HepG2 (cell line): ENCODE measurements around the gene NRSN2. TPM values are rescaled to one million over a fixed set of nuclear protein-coding genes. Genes with fewer than 3 reads are reported as not detected.

ENCODE experiments used
- AKAP8 ChIP-seq: sonication (generic); formaldehyde crosslinking; IDR thresholded peaks from 2 replicates; pipeline ENCODE4 v1.5.1; 2020; ENCODE audit warnings: mild to moderate bottlenecking, missing genetic modification reagents
- ARID3A ChIP-seq: IDR thresholded peaks from 2 replicates; pipeline ENCODE4 v1.6.1; 2012; ENCODE audit warnings: low read depth, low read length, improper control_type of control experiment
- ATAD3A ChIP-seq: sonication (generic); formaldehyde crosslinking; IDR thresholded peaks from 2 replicates; pipeline ENCODE4 v1.4.0; 2020; ENCODE audit warnings: missing genetic modification reagents
- CBFB ChIP-seq: sonication (generic); formaldehyde crosslinking; IDR thresholded peaks from 2 replicates; pipeline ENCODE4 v1.4.0; 2020; ENCODE audit warnings: missing genetic modification reagents
- HNRNPLL ChIP-seq: fragments of 200-400 bp; formaldehyde crosslinking; IDR thresholded peaks from 2 replicates; pipeline ENCODE4 v1.6.1; 2017; ENCODE audit warnings: mild to moderate bottlenecking, low read depth, low read length; ENCODE audit not compliant: poor library complexity, severe bottlenecking
- KAT2B ChIP-seq: fragments of 150-350 bp; IDR thresholded peaks from 2 replicates; pipeline ENCODE4 v1.6.1; 2014; ENCODE audit warnings: low read depth, low read length, borderline replicate concordance
- PATZ1 ChIP-seq: sonication (generic); formaldehyde crosslinking; IDR thresholded peaks from 2 replicates; pipeline ENCODE4 v1.4.0; 2020; ENCODE audit warnings: missing genetic modification reagents
- RFX5 ChIP-seq: IDR thresholded peaks from 2 replicates; pipeline ENCODE4 v1.6.1; 2011; ENCODE audit warnings: low read depth, low read length, improper control_type of control experiment
- SAFB2 ChIP-seq: sonication (generic); formaldehyde crosslinking; IDR thresholded peaks from 2 replicates; pipeline ENCODE4 v1.5.1; 2020; ENCODE audit warnings: missing genetic modification reagents, low read depth, mild to moderate bottlenecking, borderline replicate concordance
- SALL1 ChIP-seq: sonication (generic); formaldehyde crosslinking; IDR thresholded peaks from 2 replicates; pipeline ENCODE4 v1.8.0; 2022; ENCODE audit warnings: mild to moderate bottlenecking, missing genetic modification reagents
- SMAD3 ChIP-seq: sonication (generic); formaldehyde crosslinking; IDR thresholded peaks from 2 replicates; pipeline ENCODE4 v1.4.0; 2020; ENCODE audit warnings: missing genetic modification reagents
- ZBTB7A ChIP-seq: sonication (generic); formaldehyde crosslinking; IDR thresholded peaks from 2 replicates; pipeline ENCODE4 v1.8.0; 2022; ENCODE audit warnings: mild to moderate bottlenecking, missing genetic modification reagents
- ZNF556 ChIP-seq: sonication (generic); formaldehyde crosslinking; IDR thresholded peaks from 2 replicates; pipeline ENCODE4 v1.4.0; 2020; ENCODE audit warnings: mild to moderate bottlenecking, missing genetic modification reagents, borderline replicate concordance
- polyA plus RNA-seq, 8 experiments: library from polyadenylated mRNA; depleted of rRNA in 3 of 8; stranded (reverse) in 7 of 8; unstranded in 1 of 8; fragments of >200 nt; fragmentation: Illumina TruSeq in 4 of 8; extraction: Trizol in 4 of 8; gene quantifications; 2 replicates each; pipeline versions ENCODE4 v1.2.1 to v1.2.3, GENCODE V29; 2011 to 2016; ENCODE audit warnings: low read depth in 4 of 8, missing spikeins in 1 of 8, mixed read lengths in 1 of 8; ENCODE audit not compliant: insufficient read depth in 1 of 8
- total RNA-seq, 5 experiments: library from RNA; depleted of rRNA; stranded (reverse); fragments of >200 nt; fragmentation: Illumina TruSeq; extraction: Trizol; gene quantifications; 2 replicates each; pipeline ENCODE4 v1.2.3, GENCODE V29; 2016; ENCODE audit warnings: low read depth in 1 of 5
- TF ChIP-seq, protein P1 (sequence below): sonication (generic); formaldehyde crosslinking; IDR thresholded peaks from 2 replicates; pipeline ENCODE4 v1.9.0; 2021; ENCODE audit warnings: missing genetic modification reagents, borderline replicate concordance
- TF ChIP-seq, protein P2 (sequence below): sonication (generic); formaldehyde crosslinking; IDR thresholded peaks from 2 replicates; pipeline ENCODE4 v1.4.0; 2020; ENCODE audit warnings: low read depth, mild to moderate bottlenecking, missing genetic modification reagents
- TF ChIP-seq, protein P3 (sequence below): sonication (generic); formaldehyde crosslinking; IDR thresholded peaks from 2 replicates; pipeline ENCODE4 v1.8.0; 2022; ENCODE audit warnings: missing genetic modification reagents, mild to moderate bottlenecking, borderline replicate concordance
- TF ChIP-seq, protein P4 (sequence below): sonication (generic); formaldehyde crosslinking; IDR thresholded peaks from 2 replicates; pipeline ENCODE4 v1.5.1; 2020; ENCODE audit warnings: missing genetic modification reagents, mild to moderate bottlenecking, borderline replicate concordance

Gene NRSN2
- total and polyA plus RNA-seq, 2 of the 13 experiments (the other 11 are each of a cell fraction or from before 2014, with no cell fraction given), result 32.3 to 49.4 TPM

- TF ChIP-seq, protein P1, sequence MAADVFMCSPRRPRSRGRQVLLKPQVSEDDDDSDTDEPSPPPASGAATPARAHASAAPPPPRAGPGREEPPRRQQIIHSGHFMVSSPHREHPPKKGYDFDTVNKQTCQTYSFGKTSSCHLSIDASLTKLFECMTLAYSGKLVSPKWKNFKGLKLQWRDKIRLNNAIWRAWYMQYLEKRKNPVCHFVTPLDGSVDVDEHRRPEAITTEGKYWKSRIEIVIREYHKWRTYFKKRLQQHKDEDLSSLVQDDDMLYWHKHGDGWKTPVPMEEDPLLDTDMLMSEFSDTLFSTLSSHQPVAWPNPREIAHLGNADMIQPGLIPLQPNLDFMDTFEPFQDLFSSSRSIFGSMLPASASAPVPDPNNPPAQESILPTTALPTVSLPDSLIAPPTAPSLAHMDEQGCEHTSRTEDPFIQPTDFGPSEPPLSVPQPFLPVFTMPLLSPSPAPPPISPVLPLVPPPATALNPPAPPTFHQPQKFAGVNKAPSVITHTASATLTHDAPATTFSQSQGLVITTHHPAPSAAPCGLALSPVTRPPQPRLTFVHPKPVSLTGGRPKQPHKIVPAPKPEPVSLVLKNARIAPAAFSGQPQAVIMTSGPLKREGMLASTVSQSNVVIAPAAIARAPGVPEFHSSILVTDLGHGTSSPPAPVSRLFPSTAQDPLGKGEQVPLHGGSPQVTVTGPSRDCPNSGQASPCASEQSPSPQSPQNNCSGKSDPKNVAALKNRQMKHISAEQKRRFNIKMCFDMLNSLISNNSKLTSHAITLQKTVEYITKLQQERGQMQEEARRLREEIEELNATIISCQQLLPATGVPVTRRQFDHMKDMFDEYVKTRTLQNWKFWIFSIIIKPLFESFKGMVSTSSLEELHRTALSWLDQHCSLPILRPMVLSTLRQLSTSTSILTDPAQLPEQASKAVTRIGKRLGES (CRISPR knock-in tag), result no peak
- no peak for TF ChIP-seq AKAP8 (CRISPR knock-in tag)
- TF ChIP-seq, protein P2, sequence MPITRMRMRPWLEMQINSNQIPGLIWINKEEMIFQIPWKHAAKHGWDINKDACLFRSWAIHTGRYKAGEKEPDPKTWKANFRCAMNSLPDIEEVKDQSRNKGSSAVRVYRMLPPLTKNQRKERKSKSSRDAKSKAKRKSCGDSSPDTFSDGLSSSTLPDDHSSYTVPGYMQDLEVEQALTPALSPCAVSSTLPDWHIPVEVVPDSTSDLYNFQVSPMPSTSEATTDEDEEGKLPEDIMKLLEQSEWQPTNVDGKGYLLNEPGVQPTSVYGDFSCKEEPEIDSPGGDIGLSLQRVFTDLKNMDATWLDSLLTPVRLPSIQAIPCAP (CRISPR knock-in tag), result 0 out of 2 replicates have a peak, but pooled peaks have one; percentile 32
- peak; percentile 76 for TF ChIP-seq PATZ1
- TF ChIP-seq SALL1, result no peak; the same call in none of the 2 replicates
- no peak for TF ChIP-seq ARID3A
- TF ChIP-seq, protein P3, sequence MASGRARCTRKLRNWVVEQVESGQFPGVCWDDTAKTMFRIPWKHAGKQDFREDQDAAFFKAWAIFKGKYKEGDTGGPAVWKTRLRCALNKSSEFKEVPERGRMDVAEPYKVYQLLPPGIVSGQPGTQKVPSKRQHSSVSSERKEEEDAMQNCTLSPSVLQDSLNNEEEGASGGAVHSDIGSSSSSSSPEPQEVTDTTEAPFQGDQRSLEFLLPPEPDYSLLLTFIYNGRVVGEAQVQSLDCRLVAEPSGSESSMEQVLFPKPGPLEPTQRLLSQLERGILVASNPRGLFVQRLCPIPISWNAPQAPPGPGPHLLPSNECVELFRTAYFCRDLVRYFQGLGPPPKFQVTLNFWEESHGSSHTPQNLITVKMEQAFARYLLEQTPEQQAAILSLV, result peak; percentile 37; the same call in 1 of the 2 replicates
- TF ChIP-seq, protein P4, sequence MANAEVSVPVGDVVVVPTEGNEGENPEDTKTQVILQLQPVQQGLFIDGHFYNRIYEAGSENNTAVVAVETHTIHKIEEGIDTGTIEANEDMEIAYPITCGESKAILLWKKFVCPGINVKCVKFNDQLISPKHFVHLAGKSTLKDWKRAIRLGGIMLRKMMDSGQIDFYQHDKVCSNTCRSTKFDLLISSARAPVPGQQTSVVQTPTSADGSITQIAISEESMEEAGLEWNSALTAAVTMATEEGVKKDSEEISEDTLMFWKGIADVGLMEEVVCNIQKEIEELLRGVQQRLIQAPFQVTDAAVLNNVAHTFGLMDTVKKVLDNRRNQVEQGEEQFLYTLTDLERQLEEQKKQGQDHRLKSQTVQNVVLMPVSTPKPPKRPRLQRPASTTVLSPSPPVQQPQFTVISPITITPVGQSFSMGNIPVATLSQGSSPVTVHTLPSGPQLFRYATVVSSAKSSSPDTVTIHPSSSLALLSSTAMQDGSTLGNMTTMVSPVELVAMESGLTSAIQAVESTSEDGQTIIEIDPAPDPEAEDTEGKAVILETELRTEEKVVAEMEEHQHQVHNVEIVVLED (CRISPR knock-in tag), result peak; percentile 83
- TF ChIP-seq ATAD3A, result no peak
- peak; percentile 82 for TF ChIP-seq RFX5
- no peak; the same call in none of the 2 replicates for TF ChIP-seq ZBTB7A (CRISPR knock-in tag)
- TF ChIP-seq SMAD3, result no peak
- TF ChIP-seq HNRNPLL, result peak; percentile 94
- TF ChIP-seq KAT2B, result no peak
- no peak for TF ChIP-seq ZNF556 (CRISPR knock-in tag)
- 0 out of 2 replicates have a peak, but pooled peaks have one; percentile 22 for TF ChIP-seq CBFB (CRISPR knock-in tag)
- no peak; the same call in 1 of the 2 replicates for TF ChIP-seq SAFB2
Measured at GRCh38 chr20:327186-328026, 19.5 kb upstream of the NRSN2 start (continued).
